Stimulated activated naive B cell treated with anti-CD40 and anti-IgM and Interleukin-4, amounts not matched to agents 10 μg/mL and 1 μg/mL and 100 μg/mL, for 72 hours (primary cell): ENCODE results near the gene RBM33.
A peak's percentile ranks its signal among the peaks of the same experiment; 100 is the strongest.
"Not testable (repeated sequence)": the region's sequence is repeated elsewhere in the genome, so short reads cannot be mapped to it uniquely, and the experiment has no call there.

Source experiments
- ATAC-seq, 2 donors: fragments of 150-1000 bp; cut with Tn5 transposase; replicated peaks; 2 replicates each; pipeline ENCODE4 v1.10.0; 2021; ENCODE audit warnings: moderate library complexity in 1 of 2
- DNase-seq: peaks from one replicate; pipeline ENCODE4 v3.0.0; 2021
- H3K27ac Mint-ChIP-seq: one replicate; pipeline ENCODE4 v1.8.0; 2022; ENCODE audit warnings: mild to moderate bottlenecking, mixed read lengths
- H3K27me3 Mint-ChIP-seq, 2 donors: one replicate each; pipeline ENCODE4 v1.8.0; 2022; ENCODE audit warnings: mixed read lengths in 2 of 2
- H3K36me3 Mint-ChIP-seq, 2 donors: one replicate each; pipeline ENCODE4 v1.8.0; 2022; ENCODE audit warnings: mixed read lengths in 2 of 2, mild to moderate bottlenecking in 1 of 2
- H3K4me1 Mint-ChIP-seq, 2 donors: one replicate each; pipeline ENCODE4 v1.8.0; 2022; ENCODE audit warnings: mixed read lengths in 2 of 2, mild to moderate bottlenecking in 1 of 2
- H3K4me3 Mint-ChIP-seq, 2 donors: one replicate each; pipeline ENCODE4 v1.8.0; 2022; ENCODE audit warnings: mild to moderate bottlenecking in 2 of 2, mixed read lengths in 2 of 2, moderate library complexity in 1 of 2
- H3K9me3 Mint-ChIP-seq, 2 donors: one replicate each; pipeline ENCODE4 v1.8.0; 2022; ENCODE audit warnings: mixed read lengths in 2 of 2, mild to moderate bottlenecking in 1 of 2

Gene RBM33

DNA sequence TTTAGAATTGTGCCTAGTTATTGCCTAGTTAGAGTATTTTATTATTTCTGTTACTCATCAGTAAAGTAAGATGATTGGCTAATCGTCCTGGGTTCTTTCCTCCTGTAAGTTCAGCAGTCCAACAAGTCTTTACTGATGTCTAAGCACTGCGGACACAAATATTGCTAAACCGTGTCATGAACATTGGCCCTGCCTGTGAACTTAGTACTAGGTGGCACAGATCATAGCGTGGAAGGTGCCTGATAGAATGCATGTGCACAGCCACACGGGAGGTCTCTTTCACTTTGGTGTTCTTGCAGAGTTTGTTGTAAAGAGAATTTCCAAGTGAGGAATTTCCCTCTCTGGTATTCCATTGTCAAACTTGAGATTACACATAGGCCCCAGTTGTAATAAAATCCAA lies 38.0 kb downstream of the RBM33 start:
- Mint-ChIP-seq H3K9me3 (peaks cover 2 to 3% of the 10 kb centered on the region in 2 donors), H3K4me3 (no peak overlapping the region), H3K36me3 (peaks cover 44 to 54% of the 10 kb centered on the region in 2 donors), H3K4me1 (peaks cover 22 to 44% of the 10 kb centered on the region in 2 donors), H3K27me3 (no peaks in the 10 kb centered on the region), H3K27ac (peak overlapping the region; percentile 47)
- DNase-seq (no peak), ATAC-seq (no peak)

DNA sequence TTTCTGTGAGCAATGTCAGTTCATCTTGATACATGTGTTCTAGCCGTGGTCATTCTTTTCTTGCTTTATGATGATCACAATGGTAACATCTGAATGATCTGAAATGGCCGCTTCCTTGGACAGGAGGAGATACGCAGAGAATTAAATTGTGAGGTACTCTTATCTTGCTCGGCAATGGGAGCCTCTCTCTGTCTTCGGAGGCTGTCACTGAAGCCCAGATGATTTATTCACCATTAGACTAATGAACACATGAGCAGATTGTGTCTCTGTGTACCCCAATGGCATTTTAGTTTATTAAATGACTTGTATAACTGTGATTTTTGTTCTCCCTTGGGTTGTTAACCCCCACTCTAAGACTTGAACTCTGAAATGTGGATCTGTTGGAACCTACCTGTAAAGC lies 38.6 kb downstream of the RBM33 start:
- Mint-ChIP-seq H3K9me3 (peaks cover 3 to 4% of the 10 kb centered on the region in 2 donors), H3K4me3 (no peak overlapping the region), H3K27ac (no peak overlapping the region), H3K4me1 (peaks cover 24 to 47% of the 10 kb centered on the region in 2 donors), H3K27me3 (no peaks in the 10 kb centered on the region), H3K36me3 (peaks cover 49 to 59% of the 10 kb centered on the region in 2 donors)
- ATAC-seq (no peak), DNase-seq (no peak)

DNA sequence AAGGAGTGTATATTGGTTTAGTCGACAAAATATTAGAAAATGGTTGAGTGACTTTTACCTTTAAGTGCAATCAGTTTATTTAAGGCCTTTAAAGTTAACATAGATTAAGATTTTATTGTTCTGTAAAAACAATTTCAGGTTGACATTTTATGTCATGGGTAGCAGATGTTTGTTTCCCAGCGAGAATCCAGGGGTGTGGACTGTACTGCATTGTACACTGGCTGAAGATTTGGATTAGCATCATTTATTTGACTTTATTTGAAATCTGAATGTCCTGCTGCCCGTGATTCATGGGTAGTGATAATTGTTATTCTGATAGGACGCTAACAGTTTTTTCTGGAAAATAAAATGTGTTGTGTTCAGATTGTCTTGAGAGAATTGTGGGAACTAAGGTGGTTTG lies 39.3 kb downstream of the RBM33 start:
- Mint-ChIP-seq H3K9me3 (peaks cover 3 to 4% of the 10 kb centered on the region in 2 donors), H3K4me3 (no peak overlapping the region), H3K36me3 (peaks cover 52 to 66% of the 10 kb centered on the region in 2 donors), H3K4me1 (peaks cover 27 to 53% of the 10 kb centered on the region in 2 donors), H3K27ac (no peak overlapping the region), H3K27me3 (no peaks in the 10 kb centered on the region)
- no peak for ATAC-seq
- DNase-seq = no peak

DNA sequence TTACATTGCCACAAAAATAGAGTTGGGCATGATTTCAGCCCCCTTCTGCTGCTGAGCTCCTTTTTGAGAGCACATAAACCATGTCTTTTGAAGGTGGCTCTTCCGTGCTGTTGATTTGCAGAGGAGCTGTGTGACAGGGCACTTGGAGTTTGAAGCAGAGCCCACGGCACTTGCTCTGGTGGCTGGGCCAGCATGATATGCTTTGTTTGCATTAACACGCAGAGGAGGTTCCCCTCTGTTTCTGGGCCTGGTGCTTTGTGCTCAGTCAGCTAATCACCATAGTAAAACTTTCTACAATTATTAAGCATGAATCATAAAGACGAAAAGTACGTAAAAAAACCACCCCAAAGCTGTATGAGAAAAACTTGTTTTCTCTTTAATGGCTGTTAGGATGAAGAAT lies 40.1 kb downstream of the RBM33 start:
- Mint-ChIP-seq H3K4me3 (no peak overlapping the region), H3K27ac (no peak overlapping the region), H3K4me1 (peaks cover 28 to 60% of the 10 kb centered on the region in 2 donors), H3K36me3 (peaks cover 56 to 70% of the 10 kb centered on the region in 2 donors), H3K27me3 (no peaks in the 10 kb centered on the region), H3K9me3 (peaks cover 3 to 4% of the 10 kb centered on the region in 2 donors)
- no peak for ATAC-seq
- DNase-seq = no peak

DNA sequence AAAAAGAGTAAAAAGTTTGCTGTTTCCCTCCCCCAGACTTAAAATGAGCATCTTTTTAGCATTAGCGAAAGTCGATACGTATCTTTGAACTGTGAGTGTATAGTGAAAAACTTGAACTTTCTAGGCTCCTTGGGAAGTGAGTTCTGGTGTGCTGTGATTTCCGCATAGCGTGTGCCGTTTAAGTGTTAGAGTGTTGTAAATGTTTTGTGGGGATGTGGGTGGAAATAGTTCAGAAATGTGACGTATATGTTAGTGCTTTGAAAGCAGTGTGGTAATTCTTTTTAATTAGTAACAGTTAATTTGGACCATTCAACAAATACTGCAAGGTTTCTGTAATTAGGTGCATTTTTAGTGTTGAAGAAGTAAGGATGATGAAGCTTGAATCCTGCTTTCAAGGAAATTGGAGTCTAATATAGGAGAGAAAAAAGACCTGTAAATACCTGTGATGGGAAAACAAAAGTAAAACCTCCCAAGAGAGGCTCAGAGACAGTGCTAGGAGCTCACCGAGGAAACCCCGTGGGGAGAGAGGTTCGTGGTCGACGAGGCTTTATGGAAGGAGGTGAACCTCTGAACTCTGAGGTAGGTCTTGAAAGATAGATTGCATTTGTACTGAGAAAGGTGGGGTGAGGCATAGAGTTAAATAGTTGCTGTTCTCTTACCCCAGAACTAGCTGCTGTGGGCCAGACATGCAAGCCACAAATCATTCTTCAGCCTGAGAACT lies 40.8 kb downstream of the RBM33 start:
- Mint-ChIP-seq H3K4me1 (peaks cover 35 to 67% of the 10 kb centered on the region in 2 donors), H3K4me3 (no peak overlapping the region), H3K9me3 (peaks cover 3 to 4% of the 10 kb centered on the region in 2 donors), H3K27ac (peak overlapping the region; percentile 65), H3K27me3 (no peaks in the 10 kb centered on the region), H3K36me3 (peaks cover 62 to 76% of the 10 kb centered on the region in 2 donors)
- ATAC-seq = no peak
- DNase-seq = no peak

DNA sequence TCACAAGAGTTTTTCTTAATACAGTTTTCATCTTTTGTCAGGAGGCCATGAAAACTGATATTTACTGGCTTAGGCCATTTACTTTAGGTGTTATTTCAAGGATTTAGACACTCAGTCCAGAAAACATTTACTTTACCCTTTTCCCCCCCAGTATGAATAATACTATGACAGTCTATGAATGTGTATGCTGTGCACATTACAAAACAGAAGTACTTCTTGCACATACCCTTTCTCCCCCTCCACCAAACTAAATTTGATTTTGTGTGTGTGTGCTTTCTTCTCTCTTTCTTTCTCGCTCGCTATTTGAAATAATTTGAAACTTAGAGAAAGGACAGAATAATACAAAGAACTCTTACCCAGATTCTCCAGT lies 41.3 kb downstream of the RBM33 start:
- Mint-ChIP-seq H3K4me1 (peaks cover 35 to 67% of the 10 kb centered on the region in 2 donors), H3K9me3 (peaks cover 3 to 4% of the 10 kb centered on the region in 2 donors), H3K27me3 (no peaks in the 10 kb centered on the region), H3K36me3 (peaks cover 60 to 76% of the 10 kb centered on the region in 2 donors), H3K27ac (no peak overlapping the region), H3K4me3 (no peak overlapping the region)
- no peak for DNase-seq
- no peak for ATAC-seq

DNA sequence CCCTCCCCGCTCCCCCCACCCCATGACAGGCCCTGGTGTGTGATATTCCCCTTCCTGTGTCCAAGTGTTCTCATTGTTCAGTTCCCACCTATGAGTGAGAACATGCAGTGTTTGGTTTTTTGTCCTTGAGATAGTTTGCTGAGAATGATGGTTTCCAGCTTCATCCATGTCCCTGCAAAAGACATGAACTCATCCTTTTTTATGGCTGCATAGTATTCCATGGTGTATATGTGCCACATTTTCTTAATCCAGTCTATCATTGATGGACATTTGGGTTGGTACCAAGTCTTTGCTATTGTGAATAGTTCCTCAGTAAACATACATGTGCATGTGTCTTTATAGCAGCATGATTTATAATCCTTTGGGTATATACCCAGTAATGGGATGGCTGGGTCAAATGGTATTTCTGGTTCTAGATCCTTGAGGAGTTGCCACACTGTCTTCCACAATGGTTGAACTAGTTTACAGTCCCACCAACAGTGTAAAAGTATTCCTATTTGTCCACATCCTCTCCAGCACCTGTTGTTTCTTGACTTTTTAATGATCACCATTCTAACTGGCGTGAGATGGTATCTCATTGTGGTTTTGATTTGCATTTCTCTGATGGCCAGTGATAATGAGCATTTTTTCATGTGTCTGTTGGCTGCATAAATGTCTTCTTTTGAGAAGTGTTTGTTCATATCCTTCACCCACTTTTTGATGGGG lies 42.3 kb downstream of the RBM33 start:
- H3K27ac Mint-ChIP-seq, ATAC-seq, H3K9me3 Mint-ChIP-seq, H3K4me3 Mint-ChIP-seq, DNase-seq, H3K27me3 Mint-ChIP-seq: not testable (repeated sequence)
- H3K4me1 Mint-ChIP-seq = peaks cover 33 to 62% of the 10 kb centered on the region in 2 donors
- peaks cover 54 to 72% of the 10 kb centered on the region in 2 donors for H3K36me3 Mint-ChIP-seq

DNA sequence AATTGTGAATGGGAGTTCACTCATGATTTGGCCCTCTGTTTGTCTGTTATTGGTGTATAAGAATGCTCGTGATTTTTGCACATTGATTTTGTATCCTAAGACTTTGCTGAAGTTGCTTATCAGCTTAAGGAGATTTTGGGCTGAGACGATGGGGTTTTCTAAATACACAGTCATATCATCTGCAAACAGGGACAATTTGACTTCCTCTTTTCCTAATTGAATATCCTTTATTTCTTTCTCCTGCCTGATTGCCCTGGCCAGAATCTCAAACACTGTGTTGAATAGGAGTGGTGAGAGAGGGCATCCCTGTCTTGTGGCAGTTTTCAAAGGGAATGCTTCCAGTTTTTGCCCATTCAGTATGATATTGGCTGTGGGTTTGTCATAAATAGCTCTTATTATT lies 43.8 kb downstream of the RBM33 start:
- not testable (repeated sequence) for DNase-seq, H3K27ac Mint-ChIP-seq, H3K27me3 Mint-ChIP-seq, H3K9me3 Mint-ChIP-seq, H3K4me3 Mint-ChIP-seq, ATAC-seq
- Mint-ChIP-seq H3K36me3 (peaks cover 45 to 63% of the 10 kb centered on the region in 2 donors), H3K4me1 (peaks cover 35 to 55% of the 10 kb centered on the region in 2 donors)

DNA sequence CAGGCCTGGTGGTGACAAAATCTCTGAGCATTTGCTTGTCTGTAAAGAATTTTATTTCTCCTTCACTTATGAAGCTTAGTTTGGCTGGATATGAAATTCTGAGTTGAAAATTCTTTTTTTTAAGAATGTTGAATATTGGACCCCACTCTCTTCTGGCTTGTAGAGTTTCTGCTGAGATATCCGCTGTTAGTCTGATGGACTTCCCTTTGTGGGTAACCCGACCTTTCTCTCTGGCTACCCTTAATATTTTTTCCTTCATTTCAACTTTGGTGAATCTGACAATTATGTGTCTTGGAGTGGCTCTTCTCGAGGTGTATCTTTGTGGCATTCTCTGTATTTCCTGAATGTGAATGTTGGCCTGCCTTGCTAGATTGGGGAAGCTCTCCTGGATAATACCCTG lies 46.2 kb downstream of the RBM33 start:
- H3K36me3 Mint-ChIP-seq = peaks cover 37 to 58% of the 10 kb centered on the region in 2 donors
- DNase-seq, H3K27me3 Mint-ChIP-seq, ATAC-seq, H3K4me3 Mint-ChIP-seq, H3K9me3 Mint-ChIP-seq: not testable (repeated sequence)
- H3K4me1 Mint-ChIP-seq = peaks cover 34 to 52% of the 10 kb centered on the region in 2 donors
- H3K27ac Mint-ChIP-seq = peak overlapping the region; percentile 53

DNA sequence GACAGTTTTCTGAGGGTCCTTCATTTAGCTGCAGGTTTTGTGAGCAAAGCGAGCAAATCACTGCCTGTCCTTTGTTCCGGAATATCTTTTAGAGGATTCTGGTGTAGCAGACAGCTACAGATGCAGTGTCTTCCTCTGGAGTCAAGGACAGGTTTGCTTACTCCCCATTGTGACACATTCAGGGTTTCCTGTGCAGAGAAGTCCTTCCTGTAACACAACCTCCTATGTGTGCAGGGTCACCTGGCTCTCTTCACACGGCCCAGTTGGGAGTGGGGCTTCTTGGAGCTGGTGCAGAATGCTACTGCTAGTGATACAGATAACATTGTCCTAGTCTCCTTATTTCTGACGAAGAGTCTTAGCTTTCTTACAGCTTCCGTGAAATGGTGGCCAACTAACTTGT lies 47.9 kb downstream of the RBM33 start:
- H3K27ac Mint-ChIP-seq = no peak overlapping the region
- peaks cover 33 to 56% of the 10 kb centered on the region in 2 donors for H3K36me3 Mint-ChIP-seq
- H3K4me1 Mint-ChIP-seq = peaks cover 42 to 68% of the 10 kb centered on the region in 2 donors
- no peak overlapping the region for H3K4me3 Mint-ChIP-seq
- H3K27me3 Mint-ChIP-seq = no peaks in the 10 kb centered on the region
- DNase-seq = no peak
- peaks cover 0 to 2% of the 10 kb centered on the region in 2 donors for H3K9me3 Mint-ChIP-seq
- no peak for ATAC-seq

DNA sequence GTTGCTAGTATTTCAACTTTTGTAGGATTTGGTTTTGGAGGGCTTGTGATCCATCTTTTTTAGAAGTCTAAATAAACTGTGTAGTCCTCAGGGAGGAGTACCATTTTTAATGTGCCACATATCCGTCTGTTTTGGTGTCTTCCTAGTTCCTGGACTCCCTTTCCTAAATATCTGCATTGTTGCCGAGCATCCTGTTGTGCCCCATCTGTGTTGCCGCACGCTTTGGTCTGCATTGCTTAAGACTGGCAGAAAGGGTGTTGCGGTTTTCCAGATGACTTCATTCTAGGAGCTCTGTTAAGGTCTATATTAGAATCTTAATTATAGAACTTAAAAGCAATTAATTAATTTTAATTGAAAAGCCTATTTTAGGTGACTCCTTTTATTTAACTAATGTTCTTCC lies 49.4 kb downstream of the RBM33 start:
- no peak for DNase-seq
- peaks cover 25 to 44% of the 10 kb centered on the region in 2 donors for H3K36me3 Mint-ChIP-seq
- no peaks in the 10 kb centered on the region for H3K9me3 Mint-ChIP-seq
- no peak overlapping the region for H3K4me3 Mint-ChIP-seq
- no peaks in the 10 kb centered on the region for H3K27me3 Mint-ChIP-seq
- ATAC-seq = no peak
- no peak overlapping the region for H3K27ac Mint-ChIP-seq
- peaks cover 38 to 59% of the 10 kb centered on the region in 2 donors for H3K4me1 Mint-ChIP-seq

DNA sequence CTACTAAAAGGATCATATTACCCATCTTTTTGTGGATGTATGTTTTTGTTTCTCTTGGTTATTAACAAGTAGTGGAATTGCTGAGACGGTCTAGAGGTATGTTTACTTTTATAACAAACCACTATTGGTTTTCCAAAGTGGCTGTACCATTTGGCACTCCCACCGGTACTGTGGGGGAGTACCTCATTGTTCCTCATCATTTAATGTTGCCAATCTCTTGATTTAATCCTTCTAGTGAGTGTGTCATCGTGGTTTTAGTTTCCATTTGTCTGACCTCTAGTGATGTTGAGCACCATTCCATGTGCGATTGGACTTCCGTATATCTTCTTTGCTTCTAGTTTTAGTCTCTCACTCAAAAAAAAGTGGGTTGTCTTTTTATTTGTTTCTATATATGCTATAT lies 50.4 kb downstream of the RBM33 start:
- Mint-ChIP-seq H3K36me3 (peaks cover 20 to 46% of the 10 kb centered on the region in 2 donors), H3K4me1 (peaks cover 36 to 50% of the 10 kb centered on the region in 2 donors), H3K27ac (no peak overlapping the region), H3K9me3 (no peaks in the 10 kb centered on the region), H3K27me3 (no peaks in the 10 kb centered on the region), H3K4me3 (no peak overlapping the region)
- ATAC-seq (no peak), DNase-seq (no peak)

DNA sequence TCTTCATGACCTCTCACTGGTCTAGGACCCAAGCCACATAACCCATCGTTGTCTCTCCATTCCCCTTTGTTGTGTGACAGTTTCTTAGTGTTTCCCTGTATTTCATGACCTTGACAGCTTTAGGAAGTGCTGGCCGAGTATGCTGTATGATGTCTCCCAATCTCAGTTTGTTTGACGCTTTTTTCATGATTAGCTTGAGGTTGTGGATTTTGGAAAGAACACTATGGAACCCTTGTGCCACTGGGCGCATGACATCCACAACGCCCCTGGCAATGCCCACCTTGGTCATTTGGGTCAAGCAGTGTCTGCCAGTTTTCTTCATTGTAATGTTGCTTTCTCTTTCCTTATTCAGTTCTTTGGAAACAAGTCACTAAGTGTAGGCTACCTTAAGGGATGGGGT lies 52.3 kb downstream of the RBM33 start:
- peaks cover 11 to 40% of the 10 kb centered on the region in 2 donors for H3K36me3 Mint-ChIP-seq
- no peak for ATAC-seq
- peaks cover 26 to 36% of the 10 kb centered on the region in 2 donors for H3K4me1 Mint-ChIP-seq
- no peaks in the 10 kb centered on the region for H3K9me3 Mint-ChIP-seq
- DNase-seq = no peak
- H3K27me3 Mint-ChIP-seq = no peaks in the 10 kb centered on the region
- H3K27ac Mint-ChIP-seq = no peak overlapping the region
- no peak overlapping the region for H3K4me3 Mint-ChIP-seq

DNA sequence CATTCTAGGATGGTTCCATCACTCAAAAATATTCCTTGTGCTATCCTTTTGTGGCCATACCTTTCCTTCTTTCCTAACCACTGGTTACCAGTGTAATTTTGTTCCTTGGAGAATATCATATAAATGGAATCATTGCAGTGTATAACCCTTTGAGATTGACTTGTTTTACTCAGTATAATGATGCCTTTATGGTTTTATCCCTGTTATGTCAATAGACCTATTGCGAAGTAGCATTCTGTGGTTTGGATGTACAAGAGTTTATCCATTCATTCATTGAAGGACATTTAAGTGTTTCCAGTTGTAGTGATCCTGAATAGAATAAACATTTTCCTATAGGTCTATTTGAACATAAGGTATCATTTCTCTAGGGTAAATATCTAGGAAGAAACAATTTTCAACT lies 54.2 kb downstream of the RBM33 start:
- no peaks in the 10 kb centered on the region for H3K27me3 Mint-ChIP-seq
- H3K4me1 Mint-ChIP-seq = peaks cover 27 to 38% of the 10 kb centered on the region in 2 donors
- H3K27ac Mint-ChIP-seq = no peak overlapping the region

DNA sequence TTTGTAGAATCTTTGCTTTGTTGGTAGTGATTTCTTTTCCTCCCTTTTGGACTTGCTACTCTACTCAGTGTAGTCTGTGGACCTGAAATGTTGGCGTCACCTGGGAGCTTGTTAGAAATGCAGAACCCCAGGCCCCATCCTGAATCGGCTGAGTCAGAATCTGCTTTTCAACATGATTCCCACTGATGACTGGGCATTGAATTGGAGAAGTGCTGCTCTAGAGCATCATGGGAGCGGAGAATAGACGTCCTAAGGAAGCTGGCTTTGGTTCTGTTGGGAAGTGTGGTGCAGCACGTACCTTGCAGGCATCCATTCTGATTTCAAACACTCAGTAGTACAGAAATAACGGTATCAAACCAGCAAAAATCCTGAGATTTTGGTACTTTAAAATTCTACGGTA lies 54.7 kb downstream of the RBM33 start:
- no peak overlapping the region for H3K27ac Mint-ChIP-seq
- ATAC-seq (no peak), DNase-seq (no peak)
- H3K9me3 Mint-ChIP-seq = no peaks in the 10 kb centered on the region
- H3K36me3 Mint-ChIP-seq = peaks cover 28 to 56% of the 10 kb centered on the region in 2 donors
- no peak overlapping the region for H3K4me3 Mint-ChIP-seq
- H3K4me1 Mint-ChIP-seq = peaks cover 24 to 34% of the 10 kb centered on the region in 2 donors
- H3K27me3 Mint-ChIP-seq = no peaks in the 10 kb centered on the region

More for the DNA sequence above, 54.2 kb downstream of the RBM33 start:
- Mint-ChIP-seq H3K4me3 (no peak overlapping the region), H3K9me3 (no peaks in the 10 kb centered on the region), H3K36me3 (peaks cover 23 to 54% of the 10 kb centered on the region in 2 donors)
- DNase-seq (no peak), ATAC-seq (no peak)
